Memory B cell (primary cell): Measurements from ENCODE around the gene TEDC1.
"Not testable (repeated sequence)": the region's sequence is repeated elsewhere in the genome, so short reads cannot be mapped to it uniquely, and the experiment has no call there.

ENCODE experiments used
- ATAC-seq: fragments of 150-1000 bp; cut with Tn5 transposase; 2 replicates; pipeline ENCODE4 v1.10.0; 2021; ENCODE audit warnings: low read depth, mild to moderate bottlenecking, moderate library complexity
- DNase-seq, 2 donors: peaks; one replicate each; pipeline ENCODE4 v3.0.0; 2022; ENCODE audit warnings: low spot score in 2 of 2
- H3K27ac Mint-ChIP-seq: one replicate; pipeline ENCODE4 v1.8.0; 2022; ENCODE audit warnings: mild to moderate bottlenecking, moderate library complexity, mixed read lengths
- H3K27me3 Mint-ChIP-seq: one replicate; pipeline ENCODE4 v1.8.0; 2022; ENCODE audit warnings: mixed read lengths
- H3K36me3 Mint-ChIP-seq: one replicate; pipeline ENCODE4 v1.8.0; 2022; ENCODE audit warnings: mild to moderate bottlenecking, mixed read lengths
- H3K4me1 Mint-ChIP-seq: one replicate; pipeline ENCODE4 v1.8.0; 2022; ENCODE audit warnings: mixed read lengths
- H3K4me3 Mint-ChIP-seq: one replicate; pipeline ENCODE4 v1.8.0; 2022; ENCODE audit warnings: mild to moderate bottlenecking, moderate library complexity, mixed read lengths
- H3K9me3 Mint-ChIP-seq: one replicate; pipeline ENCODE4 v1.8.0; 2022; ENCODE audit warnings: mixed read lengths

The TEDC1 gene

GRCh38 chr14:105531894-105532623, 41.0 kb downstream of the TEDC1 start:
- Mint-ChIP-seq H3K36me3 (no peaks in the 10 kb centered on the region), H3K27ac (peak overlapping the region; percentile 79), H3K27me3 (peaks cover 6% of the 10 kb centered on the region), H3K4me1 (peaks cover 44% of the 10 kb centered on the region), H3K9me3 (no peaks in the 10 kb centered on the region), H3K4me3 (peak overlapping the region; percentile 57)
- DNase-seq (peak; percentile 24 to 54), ATAC-seq (peak; percentile 37)

GRCh38 chr14:105532735-105533141, 41.7 kb downstream of the TEDC1 start:
- Mint-ChIP-seq H3K27ac (peak overlapping the region; percentile 79), H3K9me3 (no peaks in the 10 kb centered on the region), H3K4me1 (peaks cover 38% of the 10 kb centered on the region), H3K4me3 (peak overlapping the region; percentile 57), H3K27me3 (peaks cover 2% of the 10 kb centered on the region), H3K36me3 (no peaks in the 10 kb centered on the region)
- DNase-seq (peak; percentile 53 to 59), ATAC-seq (peak; percentile 51)

- Mint-ChIP-seq H3K27me3 (peaks cover 3% of the 10 kb centered on the region), H3K4me3 (no peak overlapping the region), H3K4me1 (peaks cover 39% of the 10 kb centered on the region), H3K9me3 (no peaks in the 10 kb centered on the region), H3K27ac (no peak overlapping the region), H3K36me3 (no peaks in the 10 kb centered on the region)
- DNase-seq (no peak), ATAC-seq (no peak)
Measured at GRCh38 chr14:105533391-105533790, 42.3 kb downstream of the TEDC1 start.

- ATAC-seq (no peak), DNase-seq (no peak)
- Mint-ChIP-seq H3K36me3 (no peaks in the 10 kb centered on the region), H3K27me3 (peaks cover 5% of the 10 kb centered on the region), H3K27ac (no peak overlapping the region), H3K9me3 (no peaks in the 10 kb centered on the region), H3K4me3 (no peak overlapping the region), H3K4me1 (peaks cover 38% of the 10 kb centered on the region)
Measured at GRCh38 chr14:105533811-105534498, 42.9 kb downstream of the TEDC1 start.

- ATAC-seq = no peak
- H3K36me3 Mint-ChIP-seq = no peaks in the 10 kb centered on the region
- H3K4me3 Mint-ChIP-seq = no peak overlapping the region
- H3K27ac Mint-ChIP-seq = no peak overlapping the region
- peaks cover 5% of the 10 kb centered on the region for H3K27me3 Mint-ChIP-seq
- H3K9me3 Mint-ChIP-seq = no peaks in the 10 kb centered on the region
- DNase-seq = no peak
- peaks cover 36% of the 10 kb centered on the region for H3K4me1 Mint-ChIP-seq
Measured at GRCh38 chr14:105534586-105534985, 43.5 kb downstream of the TEDC1 start.

GRCh38 chr14:105536051-105536450, 45.0 kb downstream of the TEDC1 start:
- no peak overlapping the region for H3K4me3 Mint-ChIP-seq
- peaks cover 5% of the 10 kb centered on the region for H3K27me3 Mint-ChIP-seq
- H3K4me1 Mint-ChIP-seq = peaks cover 26% of the 10 kb centered on the region
- no peaks in the 10 kb centered on the region for H3K9me3 Mint-ChIP-seq
- ATAC-seq (no peak), DNase-seq (no peak)
- H3K27ac Mint-ChIP-seq = no peak overlapping the region
- no peaks in the 10 kb centered on the region for H3K36me3 Mint-ChIP-seq

GRCh38 chr14:105536691-105537579, 45.9 kb downstream of the TEDC1 start:
- peaks cover 18% of the 10 kb centered on the region for H3K4me1 Mint-ChIP-seq
- no peak overlapping the region for H3K27ac Mint-ChIP-seq
- no peaks in the 10 kb centered on the region for H3K9me3 Mint-ChIP-seq
- DNase-seq = no peak
- H3K27me3 Mint-ChIP-seq = peaks cover 8% of the 10 kb centered on the region
- peaks cover 2% of the 10 kb centered on the region for H3K36me3 Mint-ChIP-seq
- ATAC-seq = no peak
- H3K4me3 Mint-ChIP-seq = no peak overlapping the region

GRCh38 chr14:105537580-105538474, 46.8 kb downstream of the TEDC1 start:
- Mint-ChIP-seq H3K4me3 (no peak overlapping the region), H3K27me3 (peaks cover 8% of the 10 kb centered on the region), H3K36me3 (peaks cover 2% of the 10 kb centered on the region), H3K27ac (no peak overlapping the region), H3K9me3 (peaks cover 3% of the 10 kb centered on the region), H3K4me1 (peaks cover 10% of the 10 kb centered on the region)
- DNase-seq (peak; percentile 78 to 94), ATAC-seq (peak; percentile 81)

GRCh38 chr14:105538481-105539049, 47.5 kb downstream of the TEDC1 start:
- Mint-ChIP-seq H3K27ac (no peak overlapping the region), H3K4me1 (peaks cover 7% of the 10 kb centered on the region), H3K36me3 (peaks cover 2% of the 10 kb centered on the region), H3K9me3 (peaks cover 7% of the 10 kb centered on the region), H3K27me3 (peaks cover 8% of the 10 kb centered on the region), H3K4me3 (no peak overlapping the region)
- ATAC-seq (no peak), DNase-seq (no peak)

GRCh38 chr14:105540811-105541210, 49.8 kb downstream of the TEDC1 start:
- DNase-seq = no peak
- Mint-ChIP-seq H3K4me1 (peaks cover 4% of the 10 kb centered on the region), H3K9me3 (peaks cover 7% of the 10 kb centered on the region), H3K27me3 (peaks cover 8% of the 10 kb centered on the region), H3K36me3 (peaks cover 2% of the 10 kb centered on the region), H3K4me3 (no peak overlapping the region), H3K27ac (no peak overlapping the region)
- no peak for ATAC-seq

- Mint-ChIP-seq H3K27me3 (peaks cover 8% of the 10 kb centered on the region), H3K4me1 (peaks cover 4% of the 10 kb centered on the region), H3K27ac (no peak overlapping the region), H3K4me3 (no peak overlapping the region), H3K36me3 (peaks cover 2% of the 10 kb centered on the region), H3K9me3 (peaks cover 7% of the 10 kb centered on the region)
- no peak for DNase-seq
- no peak for ATAC-seq
Measured at GRCh38 chr14:105541218-105541875, 50.3 kb downstream of the TEDC1 start.

- H3K27ac Mint-ChIP-seq, DNase-seq, ATAC-seq, H3K4me1 Mint-ChIP-seq, H3K27me3 Mint-ChIP-seq, H3K36me3 Mint-ChIP-seq, H3K4me3 Mint-ChIP-seq, H3K9me3 Mint-ChIP-seq: not testable (repeated sequence)
Measured at GRCh38 chr14:105545676-105546075, 54.6 kb downstream of the TEDC1 start.
